Measurements from ENCODE around the gene PI4KA. TPM values are rescaled to one million over a fixed set of nuclear protein-coding genes. Genes with fewer than 3 reads are reported as not detected.
"Not testable (repeated sequence)": the region's sequence is repeated elsewhere in the genome, so short reads cannot be mapped to it uniquely, and the experiment has no call there.

Gene PI4KA
- total RNA-seq, 1 donor from 2014 or later, result 58.2 TPM

GRCh38 chr22:20664594-20664959 lies 194.0 kb downstream of the PI4KA start:
- DNase-seq (ENCODE audit: low read depth), result no peak

GRCh38 chr22:20663941-20664593 lies 194.5 kb downstream of the PI4KA start:
- no peak for DNase-seq (ENCODE audit: low read depth)

GRCh38 chr22:20663137-20663828 lies 195.3 kb downstream of the PI4KA start:
- no peak for DNase-seq (ENCODE audit: low read depth)

GRCh38 chr22:20662524-20663036 lies 196.0 kb downstream of the PI4KA start:
- not testable (repeated sequence) for DNase-seq (ENCODE audit: low read depth)

GRCh38 chr22:20661473-20661872 lies 197.1 kb downstream of the PI4KA start:
- DNase-seq (ENCODE audit: low read depth), result no peak

GRCh38 chr22:20660441-20661054 lies 198.1 kb downstream of the PI4KA start:
- DNase-seq (ENCODE audit: low read depth), result no peak

- DNase-seq (ENCODE audit: low read depth), result no peak
Measured at GRCh38 chr22:20659920-20660319, 198.7 kb downstream of the PI4KA start.

- DNase-seq (ENCODE audit: low read depth), result no peak
Measured at GRCh38 chr22:20659258-20659657, 199.4 kb downstream of the PI4KA start.

GRCh38 chr22:20658433-20659222 lies 200.0 kb downstream of the PI4KA start:
- no peak for DNase-seq (ENCODE audit: low read depth)

- DNase-seq (ENCODE audit: low read depth), result no peak
Measured at GRCh38 chr22:20657963-20658362, 200.6 kb downstream of the PI4KA start.

Other genes with a start within 250 kb of the PI4KA start
- not detected in 2 replicates for gene SERPIND1, start 84.7 kb downstream of the PI4KA start, total RNA-seq
- 5.2 and 12.9 TPM in 2 replicates for gene SNAP29, start 196 bp upstream of the PI4KA start, total RNA-seq
- gene CRKL, start 58.6 kb upstream of the PI4KA start, total RNA-seq, result 48.1 and 66.8 TPM in 2 replicates
- 0.17 and 0.99 TPM in 2 replicates for gene AIFM3, start 108.4 kb upstream of the PI4KA start, total RNA-seq
- gene LZTR1, start 123.5 kb upstream of the PI4KA start, total RNA-seq, result 28.7 and 63.5 TPM in 2 replicates
- 11.4 and 16.3 TPM in 2 replicates for gene THAP7, start 143.3 kb upstream of the PI4KA start, total RNA-seq
- 0.17 and 1.1 TPM in 2 replicates for gene P2RX6, start 156.4 kb upstream of the PI4KA start, total RNA-seq
- 0.20 TPM in 1 of 2 replicates, not detected in the other for gene SLC7A4, start 173.8 kb upstream of the PI4KA start, total RNA-seq
- gene LRRC74B, start 187.1 kb upstream of the PI4KA start, total RNA-seq, result not detected in 2 replicates

Measured in renal cortical epithelial cell (primary cell).